ENCODE results near the gene CCDC188. TPM values are rescaled to one million over a fixed set of nuclear protein-coding genes. Genes with fewer than 3 reads are reported as not detected.

The CCDC188 gene
- total RNA-seq, 1 experiment from 2014 or later = not detected

DNA sequence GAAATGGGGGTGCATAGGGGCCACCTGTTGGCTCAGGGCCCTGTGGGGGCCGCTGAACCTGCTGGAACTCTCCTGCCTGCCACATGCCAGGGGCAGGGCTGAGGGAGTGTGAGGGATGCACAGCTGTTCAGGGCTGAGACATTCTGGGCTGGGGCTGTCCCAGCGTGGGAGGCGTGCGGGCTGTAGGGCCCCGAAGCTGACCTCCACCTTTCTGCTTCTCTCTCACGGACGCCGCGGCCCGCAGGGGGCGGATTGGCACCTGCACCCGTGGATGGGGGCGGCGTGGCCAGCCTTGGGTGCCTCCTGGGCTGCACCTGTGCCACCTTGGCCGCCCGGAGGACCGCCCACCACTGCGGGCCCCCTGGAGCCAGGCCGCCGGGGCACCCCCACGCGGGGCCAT, 4.1 kb downstream of the CCDC188 start:
- no peaks in the 10 kb centered on the region for H4K20me1 ChIP-seq (ENCODE audit: control insufficient read depth, insufficient read depth, insufficient read length)
- no peaks in the 10 kb centered on the region for H3K9me3 ChIP-seq (ENCODE audit: control insufficient read depth, low read depth, low read length)
- H3K4me3 Mint-ChIP-seq = no peak overlapping the region
- H2AFZ ChIP-seq (ENCODE audit: low read length) = no peak overlapping the region
- no peaks in the 10 kb centered on the region for H3K27me3 ChIP-seq (ENCODE audit: insufficient read depth, low read length)
- H3K4ac ChIP-seq (ENCODE audit: low read depth, low read length) = no peak overlapping the region
- peak overlapping the region in 2 of 3 experiments; percentile 65 to 81; a peak in 2 of 7 replicates for H3K27ac Mint-ChIP-seq
- no peaks in the 10 kb centered on the region for H3K27me3 Mint-ChIP-seq (ENCODE audit: low read depth)
- no peak overlapping the region for H3K27ac ChIP-seq (ENCODE audit: insufficient read length, low read depth, low read length)
- no CpG with 5 or more reads among the region's 22 CpGs for WGBS (ENCODE audit: extremely low coverage, insufficient read length, low lambda C conversion rate)
- no peak overlapping the region for H2BK120ac ChIP-seq (ENCODE audit: low read depth, low read length, poor library complexity, severe bottlenecking)
- no peak overlapping the region for H4K5ac ChIP-seq (ENCODE audit: insufficient read length, low read depth, low read length)
- no peak overlapping the region for H3K23ac ChIP-seq (ENCODE audit: insufficient read length, low read depth, low read length)
- no peak overlapping the region for H3T11ph ChIP-seq (ENCODE audit: low read length)
- no peak overlapping the region for H2AK5ac ChIP-seq (ENCODE audit: insufficient read length, low read length)
- no peaks in the 10 kb centered on the region for H3K23me2 ChIP-seq (ENCODE audit: insufficient read length, low read depth, low read length, poor library complexity, severe bottlenecking)
- H2BK12ac ChIP-seq (ENCODE audit: insufficient read length, low read depth, low read length) = no peak overlapping the region
- no peak overlapping the region for H2BK15ac ChIP-seq (ENCODE audit: low read depth, low read length)
- no peaks in the 10 kb centered on the region; a peak in 1 of 7 replicates for H3K36me3 Mint-ChIP-seq (ENCODE audit: insufficient read depth in 1 of 3, low read depth in 3 of 3)
- H3K18ac ChIP-seq (ENCODE audit: insufficient read length, low read depth, low read length) = no peak overlapping the region
- H4K8ac ChIP-seq (replicated peaks; ENCODE audit: insufficient read length, low read depth, low read length) = no peak overlapping the region
- no peak overlapping the region for H3K14ac ChIP-seq (ENCODE audit: insufficient read depth, low read length)
- no peaks in the 10 kb centered on the region for H3K79me1 ChIP-seq (ENCODE audit: insufficient read depth, low read depth, low read length, poor library complexity, severe bottlenecking)
- no peaks in the 10 kb centered on the region; a peak in 1 of 5 replicates for H3K9me3 Mint-ChIP-seq
- H3K9ac ChIP-seq (ENCODE audit: extremely low read depth, insufficient read length, low read length) = no peak overlapping the region
- no peaks in the 10 kb centered on the region for H3K4me1 ChIP-seq (ENCODE audit: insufficient read depth, low read length)
- H2BK5ac ChIP-seq (ENCODE audit: insufficient read length, low read length) = no peak overlapping the region
- H4K91ac ChIP-seq (ENCODE audit: insufficient read length, low read depth, low read length) = no peak overlapping the region
- TF ChIP-seq, protein P1, sequence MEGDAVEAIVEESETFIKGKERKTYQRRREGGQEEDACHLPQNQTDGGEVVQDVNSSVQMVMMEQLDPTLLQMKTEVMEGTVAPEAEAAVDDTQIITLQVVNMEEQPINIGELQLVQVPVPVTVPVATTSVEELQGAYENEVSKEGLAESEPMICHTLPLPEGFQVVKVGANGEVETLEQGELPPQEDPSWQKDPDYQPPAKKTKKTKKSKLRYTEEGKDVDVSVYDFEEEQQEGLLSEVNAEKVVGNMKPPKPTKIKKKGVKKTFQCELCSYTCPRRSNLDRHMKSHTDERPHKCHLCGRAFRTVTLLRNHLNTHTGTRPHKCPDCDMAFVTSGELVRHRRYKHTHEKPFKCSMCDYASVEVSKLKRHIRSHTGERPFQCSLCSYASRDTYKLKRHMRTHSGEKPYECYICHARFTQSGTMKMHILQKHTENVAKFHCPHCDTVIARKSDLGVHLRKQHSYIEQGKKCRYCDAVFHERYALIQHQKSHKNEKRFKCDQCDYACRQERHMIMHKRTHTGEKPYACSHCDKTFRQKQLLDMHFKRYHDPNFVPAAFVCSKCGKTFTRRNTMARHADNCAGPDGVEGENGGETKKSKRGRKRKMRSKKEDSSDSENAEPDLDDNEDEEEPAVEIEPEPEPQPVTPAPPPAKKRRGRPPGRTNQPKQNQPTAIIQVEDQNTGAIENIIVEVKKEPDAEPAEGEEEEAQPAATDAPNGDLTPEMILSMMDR (conservative IDR thresholded peaks at IDR 0.05) = no peak
- DNase-seq = no peak
- no peaks in the 10 kb centered on the region for H3K79me2 ChIP-seq (ENCODE audit: insufficient read depth, low read length)
- H3K4me1 Mint-ChIP-seq = no peaks in the 10 kb centered on the region
- no peak overlapping the region for H3K56ac ChIP-seq (ENCODE audit: insufficient read length, low read depth, low read length)
- H3K4me2 ChIP-seq (ENCODE audit: insufficient read depth, insufficient read length, low read length) = no peak overlapping the region
- no peak overlapping the region for H2BK20ac ChIP-seq (ENCODE audit: low read depth, low read length, poor library complexity, severe bottlenecking)

Measured in H9 (cell line).